Keratinocyte (primary cell): ENCODE measurements around the gene SLC39A1.

ENCODE experiments used
- CTCF ChIP-seq, 3 experiments: IDR thresholded peaks in 1 of 3; conservative IDR thresholded peaks in 1 of 3; optimal IDR thresholded peaks in 1 of 3; 2 replicates in 2 of 3; 3 replicates in 1 of 3; pipeline versions ENCODE3 to v1.5.1; 2011; ENCODE audit warnings: low read length in 3 of 3, mild to moderate bottlenecking in 3 of 3, moderate library complexity in 2 of 3, control low read depth in 1 of 3, inconsistent platforms in 1 of 3; ENCODE audit not compliant: insufficient read depth in 2 of 3; ENCODE audit errors: extremely low read depth in 1 of 3
- EZH2 ChIP-seq: IDR thresholded peaks from one replicate; pipeline ENCODE4 v1.6.1; 2012; ENCODE audit warnings: inconsistent platforms, mild to moderate bottlenecking, low read length, moderate library complexity

GRCh38 chr1:153916297-153916696, 47.0 kb downstream of the SLC39A1 start:
- TF ChIP-seq CTCF (optimal IDR thresholded peaks at IDR 0.05 in 1 of 3, IDR thresholded peaks at IDR 0.05 in 1 of 3, conservative IDR thresholded peaks at IDR 0.05 in 1 of 3; ENCODE audit: extremely low read depth in 1 of 3, insufficient read depth in 2 of 3, low read length in 3 of 3), result no peak
- TF ChIP-seq EZH2, result no peak
